Measurements from ENCODE around the gene TMOD1.
A peak's percentile ranks its signal among the peaks of the same experiment; 100 is the strongest.
"Not testable (repeated sequence)": the region's sequence is repeated elsewhere in the genome, so short reads cannot be mapped to it uniquely, and the experiment has no call there.

The TMOD1 gene

GRCh38 chr9:97498846-97499245 is 2.6 kb upstream of the TMOD1 start:
- not testable (repeated sequence) for DNase-seq (ENCODE audit: low spot score)

- DNase-seq (ENCODE audit: low spot score) = no peak
Measured at GRCh38 chr9:97500263-97500662, 1.2 kb upstream of the TMOD1 start.

- no peak for DNase-seq (ENCODE audit: low spot score)
Measured at GRCh38 chr9:97500765-97501176, 695 bp upstream of the TMOD1 start.

GRCh38 chr9:97501972-97502221 is 431 bp downstream of the TMOD1 start:
- no peak for DNase-seq (ENCODE audit: low spot score)

- no peak for DNase-seq (ENCODE audit: low spot score)
Measured at GRCh38 chr9:97502222-97502983, 937 bp downstream of the TMOD1 start.

- DNase-seq (ENCODE audit: low spot score) = no peak
Measured at GRCh38 chr9:97502984-97503861, 1.8 kb downstream of the TMOD1 start.

GRCh38 chr9:97503862-97504210 is 2.4 kb downstream of the TMOD1 start:
- no peak for DNase-seq (ENCODE audit: low spot score)

GRCh38 chr9:97504381-97505216 is 3.1 kb downstream of the TMOD1 start:
- DNase-seq (ENCODE audit: low spot score) = no peak

GRCh38 chr9:97505845-97506244 is 4.4 kb downstream of the TMOD1 start:
- no peak for DNase-seq (ENCODE audit: low spot score)

GRCh38 chr9:97506306-97506705 is 4.8 kb downstream of the TMOD1 start:
- DNase-seq (ENCODE audit: low spot score) = no peak

GRCh38 chr9:97506787-97507186 is 5.3 kb downstream of the TMOD1 start:
- DNase-seq (ENCODE audit: low spot score) = no peak

GRCh38 chr9:97507428-97507984 is 6.0 kb downstream of the TMOD1 start:
- no peak for DNase-seq (ENCODE audit: low spot score)

GRCh38 chr9:97508852-97509251 is 7.4 kb downstream of the TMOD1 start:
- no peak for DNase-seq (ENCODE audit: low spot score)

GRCh38 chr9:97510797-97511654 is 9.6 kb downstream of the TMOD1 start:
- DNase-seq (ENCODE audit: low spot score) = peak; percentile 58

- DNase-seq (ENCODE audit: low spot score) = no peak
Measured at GRCh38 chr9:97511655-97512427, 10.4 kb downstream of the TMOD1 start.

- no peak for DNase-seq (ENCODE audit: low spot score)
Measured at GRCh38 chr9:97512966-97513560, 11.6 kb downstream of the TMOD1 start.

GRCh38 chr9:97514531-97514930 is 13.1 kb downstream of the TMOD1 start:
- no peak for DNase-seq (ENCODE audit: low spot score)

- DNase-seq (ENCODE audit: low spot score) = no peak
Measured at GRCh38 chr9:97515662-97516061, 14.2 kb downstream of the TMOD1 start.

- DNase-seq (ENCODE audit: low spot score) = no peak
Measured at GRCh38 chr9:97516111-97516510, 14.6 kb downstream of the TMOD1 start.
